ENCODE measurements around the gene USH1G.

USH1G gene

GRCh38 chr17:74947041-74947754 is 24.1 kb upstream of the USH1G start:
- Histone ChIP-seq H3K9me3 (ENCODE audit: insufficient read depth, low read length) (no peaks in the 10 kb centered on the region), H3K27me3 (ENCODE audit: insufficient read depth, insufficient read length) (peaks cover 3% of the 10 kb centered on the region), H3K9ac (ENCODE audit: insufficient read length, low read depth) (no peak overlapping the region), H3K4me1 (ENCODE audit: insufficient read depth, insufficient read length) (peaks cover 12% of the 10 kb centered on the region), H3K36me3 (ENCODE audit: insufficient read depth, insufficient read length, low read length) (no peaks in the 10 kb centered on the region), H3K4me3 (ENCODE audit: insufficient read length, low read depth) (no peak overlapping the region)
- TF ChIP-seq YY1 (IDR thresholded peaks at IDR 0.05; ENCODE audit: insufficient read depth, insufficient read length), result no peak
- no peak for TF ChIP-seq SUZ12 (IDR thresholded peaks at IDR 0.05; ENCODE audit: extremely low read depth, insufficient read depth, insufficient read length)
- TF ChIP-seq ZNF274 (IDR thresholded peaks at IDR 0.05; ENCODE audit: low read depth, low read length), result no peak
- DNase-seq (ENCODE audit: low read depth, low spot score), result no peak

DNA sequence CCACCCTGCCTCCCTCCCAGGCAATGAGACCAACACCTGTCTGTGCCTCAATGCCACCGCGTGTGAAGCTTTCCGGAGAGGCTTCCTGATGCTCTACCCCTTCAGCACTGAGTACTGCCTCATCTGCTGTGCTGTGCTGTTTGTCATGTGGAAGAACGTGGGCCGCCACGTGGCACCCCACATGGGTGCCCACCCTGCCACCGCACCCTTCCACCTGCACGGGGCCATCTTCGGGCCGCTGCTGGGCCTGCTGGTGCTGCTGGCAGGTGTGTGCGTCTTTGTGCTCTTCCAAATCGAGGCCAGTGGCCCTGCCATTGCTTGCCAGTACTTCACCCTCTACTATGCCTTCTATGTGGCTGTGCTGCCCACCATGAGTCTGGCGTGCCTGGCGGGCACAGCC is 23.6 kb upstream of the USH1G start:
- Histone ChIP-seq H3K36me3 (ENCODE audit: insufficient read depth, insufficient read length, low read length) (no peaks in the 10 kb centered on the region), H3K9me3 (ENCODE audit: insufficient read depth, low read length) (no peaks in the 10 kb centered on the region), H3K4me3 (ENCODE audit: insufficient read length, low read depth) (no peak overlapping the region), H3K4me1 (ENCODE audit: insufficient read depth, insufficient read length) (peaks cover 12% of the 10 kb centered on the region), H3K9ac (ENCODE audit: insufficient read length, low read depth) (no peak overlapping the region), H3K27me3 (ENCODE audit: insufficient read depth, insufficient read length) (peaks cover 7% of the 10 kb centered on the region)
- DNase-seq (ENCODE audit: low read depth, low spot score), result no peak
- TF ChIP-seq YY1 (IDR thresholded peaks at IDR 0.05; ENCODE audit: insufficient read depth, insufficient read length) (no peak), ZNF274 (IDR thresholded peaks at IDR 0.05; ENCODE audit: low read depth, low read length) (no peak), SUZ12 (IDR thresholded peaks at IDR 0.05; ENCODE audit: extremely low read depth, insufficient read depth, insufficient read length) (no peak)

GRCh38 chr17:74945543-74945942 is 22.5 kb upstream of the USH1G start:
- H3K36me3 ChIP-seq (ENCODE audit: insufficient read depth, insufficient read length, low read length), result no peaks in the 10 kb centered on the region
- no peaks in the 10 kb centered on the region for H3K9me3 ChIP-seq (ENCODE audit: insufficient read depth, low read length)
- H3K9ac ChIP-seq (ENCODE audit: insufficient read length, low read depth), result no peak overlapping the region
- no peak for DNase-seq (ENCODE audit: low read depth, low spot score)
- no peak for TF ChIP-seq SUZ12 (IDR thresholded peaks at IDR 0.05; ENCODE audit: extremely low read depth, insufficient read depth, insufficient read length)
- TF ChIP-seq YY1 (IDR thresholded peaks at IDR 0.05; ENCODE audit: insufficient read depth, insufficient read length), result no peak
- TF ChIP-seq ZNF274 (IDR thresholded peaks at IDR 0.05; ENCODE audit: low read depth, low read length), result no peak
- H3K4me3 ChIP-seq (ENCODE audit: insufficient read length, low read depth), result no peak overlapping the region
- peaks cover 10% of the 10 kb centered on the region for H3K4me1 ChIP-seq (ENCODE audit: insufficient read depth, insufficient read length)
- H3K27me3 ChIP-seq (ENCODE audit: insufficient read depth, insufficient read length), result peaks cover 7% of the 10 kb centered on the region

DNA sequence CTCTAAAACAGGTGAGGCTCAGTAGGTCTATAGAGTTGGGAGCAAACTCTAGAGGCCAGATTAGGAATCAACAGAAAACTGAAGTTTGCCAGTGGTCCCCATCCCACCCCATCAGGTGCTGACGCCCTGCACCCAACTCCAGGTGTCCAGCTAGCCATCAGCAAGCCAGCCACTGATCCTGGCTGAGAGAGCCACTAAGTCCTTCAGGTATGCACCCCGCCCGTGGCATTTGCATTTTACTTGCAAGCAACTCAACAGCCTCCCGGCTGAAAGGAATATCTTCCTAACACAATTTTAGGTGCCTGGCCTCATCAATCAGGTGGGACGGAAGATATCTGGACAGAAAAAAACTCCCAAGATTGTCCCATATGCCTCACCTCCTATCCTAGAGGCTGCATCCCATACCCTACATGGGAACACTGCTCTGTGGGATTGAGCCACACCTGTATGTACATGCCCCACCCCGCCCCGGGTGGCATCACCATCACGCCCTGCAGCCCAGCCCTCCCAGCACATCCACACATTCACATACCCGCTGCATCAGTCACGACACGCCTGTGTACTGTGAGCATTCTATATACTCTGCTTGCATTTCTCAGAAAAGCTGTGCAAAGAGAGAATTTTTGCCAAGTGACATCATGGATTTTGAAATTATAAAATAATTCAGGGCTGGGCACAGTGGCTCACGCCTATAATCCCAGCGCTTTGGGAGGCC is 20.9 kb upstream of the USH1G start:
- no peaks in the 10 kb centered on the region for H3K4me1 ChIP-seq (ENCODE audit: insufficient read depth, insufficient read length)
- DNase-seq (ENCODE audit: low read depth, low spot score), result no peak
- H3K27me3 ChIP-seq (ENCODE audit: insufficient read depth, insufficient read length), result peaks cover 16% of the 10 kb centered on the region
- H3K36me3 ChIP-seq (ENCODE audit: insufficient read depth, insufficient read length, low read length), result no peaks in the 10 kb centered on the region
- H3K9ac ChIP-seq (ENCODE audit: insufficient read length, low read depth), result no peak overlapping the region
- no peaks in the 10 kb centered on the region for H3K9me3 ChIP-seq (ENCODE audit: insufficient read depth, low read length)
- no peak for TF ChIP-seq SUZ12 (IDR thresholded peaks at IDR 0.05; ENCODE audit: extremely low read depth, insufficient read depth, insufficient read length)
- TF ChIP-seq ZNF274 (IDR thresholded peaks at IDR 0.05; ENCODE audit: low read depth, low read length), result no peak
- TF ChIP-seq YY1 (IDR thresholded peaks at IDR 0.05; ENCODE audit: insufficient read depth, insufficient read length), result no peak
- no peak overlapping the region for H3K4me3 ChIP-seq (ENCODE audit: insufficient read length, low read depth)

DNA sequence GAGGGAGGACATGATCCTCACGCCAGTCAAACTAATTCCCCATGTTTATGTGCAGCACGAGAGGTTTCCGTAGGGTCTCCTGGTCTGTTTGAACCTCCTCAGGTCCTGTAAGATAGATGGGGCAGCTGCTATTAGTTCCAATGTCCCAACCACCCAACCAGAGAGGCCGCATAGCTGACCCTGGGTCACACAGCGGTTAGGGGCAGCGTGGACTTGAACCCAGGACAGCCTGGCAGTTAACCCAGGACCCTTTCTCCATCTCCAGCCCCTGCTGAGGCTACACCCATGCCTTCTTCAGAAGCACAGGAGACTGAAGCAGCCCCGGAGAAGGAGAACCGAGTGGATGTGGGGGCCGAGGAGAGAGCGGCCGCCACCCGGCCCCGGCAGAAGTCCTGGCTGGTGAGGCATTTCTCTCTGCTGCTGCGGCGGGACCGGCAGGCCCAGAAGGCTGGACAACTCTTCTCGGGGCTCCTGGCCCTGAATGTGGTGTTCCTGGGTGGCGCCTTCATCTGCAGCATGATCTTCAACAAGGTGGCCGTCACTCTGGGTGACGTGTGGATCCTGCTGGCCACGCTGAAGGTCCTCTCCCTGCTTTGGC is 18.2 kb upstream of the USH1G start:
- Histone ChIP-seq H3K9me3 (ENCODE audit: insufficient read depth, low read length) (no peaks in the 10 kb centered on the region), H3K36me3 (ENCODE audit: insufficient read depth, insufficient read length, low read length) (no peaks in the 10 kb centered on the region), H3K4me1 (ENCODE audit: insufficient read depth, insufficient read length) (no peaks in the 10 kb centered on the region), H3K27me3 (ENCODE audit: insufficient read depth, insufficient read length) (peaks cover 44% of the 10 kb centered on the region), H3K4me3 (ENCODE audit: insufficient read length, low read depth) (no peak overlapping the region), H3K9ac (ENCODE audit: insufficient read length, low read depth) (no peak overlapping the region)
- TF ChIP-seq SUZ12 (IDR thresholded peaks at IDR 0.05; ENCODE audit: extremely low read depth, insufficient read depth, insufficient read length) (no peak), YY1 (IDR thresholded peaks at IDR 0.05; ENCODE audit: insufficient read depth, insufficient read length) (no peak), ZNF274 (IDR thresholded peaks at IDR 0.05; ENCODE audit: low read depth, low read length) (no peak)
- DNase-seq (ENCODE audit: low read depth, low spot score), result no peak

GRCh38 chr17:74939534-74939933 is 16.5 kb upstream of the USH1G start:
- Histone ChIP-seq H3K4me3 (ENCODE audit: insufficient read length, low read depth) (no peak overlapping the region), H3K4me1 (ENCODE audit: insufficient read depth, insufficient read length) (peaks cover 6% of the 10 kb centered on the region)

More at GRCh38 chr17:74939534-74939933, 16.5 kb upstream of the USH1G start:
- H3K9ac ChIP-seq (ENCODE audit: insufficient read length, low read depth), result no peak overlapping the region
- H3K27me3 ChIP-seq (ENCODE audit: insufficient read depth, insufficient read length), result peaks cover 61% of the 10 kb centered on the region
- no peak for TF ChIP-seq YY1 (IDR thresholded peaks at IDR 0.05; ENCODE audit: insufficient read depth, insufficient read length)
- TF ChIP-seq SUZ12 (IDR thresholded peaks at IDR 0.05; ENCODE audit: extremely low read depth, insufficient read depth, insufficient read length), result no peak
- no peak for TF ChIP-seq ZNF274 (IDR thresholded peaks at IDR 0.05; ENCODE audit: low read depth, low read length)
- H3K36me3 ChIP-seq (ENCODE audit: insufficient read depth, insufficient read length, low read length), result no peaks in the 10 kb centered on the region
- no peaks in the 10 kb centered on the region for H3K9me3 ChIP-seq (ENCODE audit: insufficient read depth, low read length)
- DNase-seq (ENCODE audit: low read depth, low spot score), result no peak
